DND-41 (cell line): Measurements from ENCODE around the gene MT1E.
A peak's percentile ranks its signal among the peaks of the same experiment; 100 is the strongest.
"Not testable (repeated sequence)": the region's sequence is repeated elsewhere in the genome, so short reads cannot be mapped to it uniquely, and the experiment has no call there.

Source experiments
- ATAC-seq: fragments of 200-7000 bp; cut with Tn5 transposase; 3 replicates; pipeline ENCODE4 v1.9.1; 2021; ENCODE audit warnings: low read depth; ENCODE audit not compliant: insufficient read depth
- DNase-seq: peaks from one replicate; pipeline ENCODE4 v3.0.0-alpha.2; 2020
- H2AFZ ChIP-seq: 2 replicates; pipeline ENCODE4 v1.6.0; 2012; ENCODE audit warnings: low read depth, low read length
- H3K27ac ChIP-seq: 2 replicates; pipeline ENCODE4 v1.5.1; 2012; ENCODE audit warnings: low read length, inconsistent platforms
- H3K27me3 ChIP-seq: fragments of 200-600 bp; sonication (generic); 2 replicates; pipeline ENCODE4 v1.6.0; 2012; ENCODE audit warnings: low read length, mild to moderate bottlenecking, inconsistent platforms; ENCODE audit not compliant: insufficient read depth, poor library complexity
- H3K36me3 ChIP-seq: 2 replicates; pipeline ENCODE4 v1.5.1; 2012; ENCODE audit warnings: low read length, inconsistent platforms; ENCODE audit not compliant: insufficient read depth
- H3K4me1 ChIP-seq: 2 replicates; pipeline ENCODE4 v1.5.1; 2012; ENCODE audit warnings: mild to moderate bottlenecking, low read length; ENCODE audit not compliant: insufficient read depth
- H3K4me2 ChIP-seq: 2 replicates; pipeline ENCODE4 v1.6.0; 2012; ENCODE audit warnings: mild to moderate bottlenecking, moderate library complexity, low read length, inconsistent platforms; ENCODE audit not compliant: insufficient read depth
- H3K4me3 ChIP-seq, 2 experiments: fragments of 200-600 bp in 1 of 2; shearing (Covaris generic) in 1 of 2; 2 replicates each; pipeline ENCODE4 v1.5.1; 2012 to 2016; ENCODE audit warnings: inconsistent platforms in 2 of 2, low read length in 2 of 2, mild to moderate bottlenecking in 2 of 2, low read depth in 1 of 2, moderate library complexity in 1 of 2
- H3K79me2 ChIP-seq: 2 replicates; pipeline ENCODE4 v1.6.0; 2012; ENCODE audit warnings: low read length, inconsistent platforms; ENCODE audit not compliant: insufficient read depth
- H3K9ac ChIP-seq: 2 replicates; pipeline ENCODE4 v1.6.0; 2012; ENCODE audit warnings: low read depth, mild to moderate bottlenecking, inconsistent platforms, low read length, moderate library complexity
- H3K9me3 ChIP-seq: 2 replicates; pipeline ENCODE4 v1.5.1; 2012; ENCODE audit warnings: low read length, moderate library complexity, mild to moderate bottlenecking, inconsistent platforms; ENCODE audit not compliant: insufficient read depth, severe bottlenecking
- H4K20me1 ChIP-seq: 2 replicates; pipeline ENCODE4 v1.6.0; 2012; ENCODE audit warnings: low read length; ENCODE audit not compliant: insufficient read depth
- EZH2 ChIP-seq: IDR thresholded peaks from 3 replicates; pipeline ENCODE4 v1.6.1; 2012; ENCODE audit warnings: borderline replicate concordance, low read depth, mild to moderate bottlenecking, moderate library complexity, low read length, inconsistent platforms; ENCODE audit not compliant: severe bottlenecking
- TF ChIP-seq, protein P1 (sequence below): IDR thresholded peaks from 2 replicates; pipeline ENCODE4 v1.5.1; 2012; ENCODE audit warnings: borderline replicate concordance, low read length, moderate library complexity, mild to moderate bottlenecking; ENCODE audit not compliant: poor library complexity, severe bottlenecking; ENCODE audit errors: extremely low read depth

MT1E gene

DNA sequence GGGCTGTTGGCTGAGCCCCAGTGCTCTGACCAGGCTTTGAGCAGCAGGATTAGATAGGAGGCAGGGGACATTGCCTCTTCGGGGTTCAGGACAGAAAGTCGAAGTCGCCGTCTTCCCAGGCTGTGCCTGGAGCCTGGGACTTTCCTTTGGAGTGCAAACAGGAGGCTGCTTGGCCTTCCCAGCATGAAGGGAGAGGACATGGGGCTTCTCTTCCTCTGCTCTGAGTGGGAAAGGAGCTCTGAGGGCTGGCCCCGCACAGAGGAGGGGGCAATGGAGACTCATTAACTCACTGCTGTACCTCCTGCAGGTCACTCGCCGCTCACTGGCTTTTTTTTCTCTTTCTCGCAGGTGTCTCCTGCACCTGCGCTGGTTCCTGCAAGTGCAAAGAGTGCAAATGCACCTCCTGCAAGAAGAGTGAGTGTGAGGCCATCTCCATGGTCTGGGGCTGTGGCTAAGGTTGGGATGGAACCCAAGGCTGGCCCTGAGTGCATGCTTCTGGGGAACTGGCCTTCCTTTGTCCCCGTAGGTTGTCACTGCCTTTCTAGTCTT, 32.8 kb downstream of the MT1E start:
- no peaks in the 10 kb centered on the region for H3K36me3 ChIP-seq
- no peak overlapping the region for H2AFZ ChIP-seq
- ATAC-seq, result no peak
- H4K20me1 ChIP-seq, result no peaks in the 10 kb centered on the region
- peaks cover 41% of the 10 kb centered on the region for H3K27me3 ChIP-seq
- H3K4me2 ChIP-seq, result no peak overlapping the region
- DNase-seq, result no peak
- peaks cover 6% of the 10 kb centered on the region for H3K4me1 ChIP-seq
- no peak overlapping the region for H3K27ac ChIP-seq
- H3K4me3 ChIP-seq, result no peak overlapping the region
- no peaks in the 10 kb centered on the region for H3K9me3 ChIP-seq
- H3K79me2 ChIP-seq, result no peaks in the 10 kb centered on the region
- no peak overlapping the region for H3K9ac ChIP-seq
- no peak for TF ChIP-seq EZH2
- TF ChIP-seq, protein P1, sequence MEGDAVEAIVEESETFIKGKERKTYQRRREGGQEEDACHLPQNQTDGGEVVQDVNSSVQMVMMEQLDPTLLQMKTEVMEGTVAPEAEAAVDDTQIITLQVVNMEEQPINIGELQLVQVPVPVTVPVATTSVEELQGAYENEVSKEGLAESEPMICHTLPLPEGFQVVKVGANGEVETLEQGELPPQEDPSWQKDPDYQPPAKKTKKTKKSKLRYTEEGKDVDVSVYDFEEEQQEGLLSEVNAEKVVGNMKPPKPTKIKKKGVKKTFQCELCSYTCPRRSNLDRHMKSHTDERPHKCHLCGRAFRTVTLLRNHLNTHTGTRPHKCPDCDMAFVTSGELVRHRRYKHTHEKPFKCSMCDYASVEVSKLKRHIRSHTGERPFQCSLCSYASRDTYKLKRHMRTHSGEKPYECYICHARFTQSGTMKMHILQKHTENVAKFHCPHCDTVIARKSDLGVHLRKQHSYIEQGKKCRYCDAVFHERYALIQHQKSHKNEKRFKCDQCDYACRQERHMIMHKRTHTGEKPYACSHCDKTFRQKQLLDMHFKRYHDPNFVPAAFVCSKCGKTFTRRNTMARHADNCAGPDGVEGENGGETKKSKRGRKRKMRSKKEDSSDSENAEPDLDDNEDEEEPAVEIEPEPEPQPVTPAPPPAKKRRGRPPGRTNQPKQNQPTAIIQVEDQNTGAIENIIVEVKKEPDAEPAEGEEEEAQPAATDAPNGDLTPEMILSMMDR, result no peak

- H3K79me2 ChIP-seq, result no peaks in the 10 kb centered on the region
- DNase-seq, result no peak
- H3K4me3 ChIP-seq, result no peak overlapping the region
- no peak overlapping the region for H3K27ac ChIP-seq
- H4K20me1 ChIP-seq, result no peaks in the 10 kb centered on the region
- no peaks in the 10 kb centered on the region for H3K9me3 ChIP-seq
- H2AFZ ChIP-seq, result peak overlapping the region; percentile 32; the same call in 1 of the 2 replicates
- H3K36me3 ChIP-seq, result no peaks in the 10 kb centered on the region
- no peak overlapping the region for H3K4me2 ChIP-seq
- no peak overlapping the region for H3K9ac ChIP-seq
- TF ChIP-seq, protein P1, result no peak
- no peak for TF ChIP-seq EZH2
- peaks cover 6% of the 10 kb centered on the region for H3K4me1 ChIP-seq
- ATAC-seq, result 0 out of 3 replicates have a peak, but pooled peaks have one; percentile 50
- H3K27me3 ChIP-seq, result peaks cover 50% of the 10 kb centered on the region
Observed at GRCh38 chr16:56662357-56663354, 37.1 kb downstream of the MT1E start.

DNA sequence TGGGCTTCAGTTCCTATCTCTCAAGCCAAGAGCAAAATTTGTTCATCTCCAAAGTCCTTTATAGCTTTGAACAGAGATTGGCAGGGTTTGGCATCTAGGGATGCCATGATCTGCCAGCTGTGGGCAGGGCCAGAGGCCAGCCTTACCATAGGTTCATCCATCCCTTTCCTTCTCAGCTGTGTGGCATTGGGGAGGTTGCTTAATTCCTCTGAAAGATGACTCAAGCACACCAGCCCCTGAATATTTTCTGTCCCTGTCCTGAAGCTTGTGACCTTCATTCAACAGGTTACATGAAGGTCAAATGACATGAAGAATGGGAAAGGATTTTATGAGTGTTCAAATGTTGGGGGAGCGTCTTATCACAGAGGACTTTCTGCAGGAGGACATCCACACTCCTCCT, 38.9 kb downstream of the MT1E start:
- no peak for DNase-seq
- Histone ChIP-seq H3K36me3 (no peaks in the 10 kb centered on the region), H3K27ac (no peak overlapping the region), H3K4me1 (peaks cover 6% of the 10 kb centered on the region), H3K9ac (no peak overlapping the region), H3K79me2 (no peaks in the 10 kb centered on the region), H3K27me3 (peaks cover 53% of the 10 kb centered on the region), H3K9me3 (no peaks in the 10 kb centered on the region), H3K4me2 (no peak overlapping the region), H3K4me3 (no peak overlapping the region), H2AFZ (no peak overlapping the region), H4K20me1 (no peaks in the 10 kb centered on the region)
- ATAC-seq, result no peak
- TF ChIP-seq EZH2, result no peak
- TF ChIP-seq, protein P1, result no peak

- not testable (repeated sequence) for H3K36me3 ChIP-seq, H3K9me3 ChIP-seq, ATAC-seq, H3K4me3 ChIP-seq, H3K9ac ChIP-seq, DNase-seq, H3K27ac ChIP-seq, H2AFZ ChIP-seq, H3K4me2 ChIP-seq, H4K20me1 ChIP-seq, H3K4me1 ChIP-seq, H3K79me2 ChIP-seq
- H3K27me3 ChIP-seq, result peaks cover 56% of the 10 kb centered on the region
Observed at GRCh38 chr16:56665286-56666261, 40.0 kb downstream of the MT1E start.
